Fibroblast of lung (primary cell): ENCODE results near the gene MSI2. TPM values are rescaled to one million over a fixed set of nuclear protein-coding genes. Genes with fewer than 3 reads are reported as not detected.

Experiments
- DNase-seq, 2 donors: peaks; one replicate each; pipeline versions ENCODE4 v3.0.0 to v3.0.0-alpha.2; 2010; ENCODE audit warnings: low read depth in 2 of 2
- H2AFZ ChIP-seq: 2 replicates; pipeline ENCODE4 v1.5.1; 2012; ENCODE audit warnings: low read length, control low read depth, inconsistent platforms
- H3K27ac ChIP-seq: 2 replicates; pipeline ENCODE4 v1.5.1; 2011; ENCODE audit warnings: low read length, control low read depth; ENCODE audit not compliant: insufficient read depth
- H3K27me3 ChIP-seq: 2 replicates; pipeline ENCODE4 v1.5.1; 2011; ENCODE audit warnings: mild to moderate bottlenecking, low read length; ENCODE audit not compliant: control insufficient read depth, insufficient read depth
- H3K36me3 ChIP-seq: 2 replicates; pipeline ENCODE4 v1.5.1; 2011; ENCODE audit warnings: low read length; ENCODE audit not compliant: control insufficient read depth, insufficient read depth
- H3K4me1 ChIP-seq: 2 replicates; pipeline ENCODE4 v1.5.1; 2011; ENCODE audit warnings: low read length; ENCODE audit not compliant: control insufficient read depth, insufficient read depth; ENCODE audit errors: extremely low read depth
- H3K4me2 ChIP-seq: 2 replicates; pipeline ENCODE4 v1.5.1; 2011; ENCODE audit warnings: low read length, control low read depth; ENCODE audit not compliant: insufficient read depth; ENCODE audit errors: extremely low read depth
- H3K4me3 ChIP-seq, 4 experiments: fragments of 200-600 bp in 1 of 4; sonication (generic) in 1 of 4; replicated peaks in 1 of 4; 2 replicates each; pipeline ENCODE4 v1.5.1; 2011 to 2016; ENCODE audit warnings: low read length in 4 of 4, low read depth in 3 of 4, mild to moderate bottlenecking in 3 of 4, control low read depth in 2 of 4, inconsistent platforms in 1 of 4, mixed read lengths in 1 of 4; ENCODE audit not compliant: insufficient read depth in 1 of 4; ENCODE audit errors: control extremely low read depth in 1 of 4
- H3K79me2 ChIP-seq: 2 replicates; pipeline ENCODE4 v1.5.1; 2012; ENCODE audit warnings: mild to moderate bottlenecking, low read length, inconsistent platforms; ENCODE audit not compliant: control insufficient read depth, insufficient read depth
- H3K9ac ChIP-seq: 2 replicates; pipeline ENCODE4 v1.5.1; 2011; ENCODE audit warnings: mild to moderate bottlenecking, low read length, control low read depth; ENCODE audit not compliant: insufficient read depth
- H3K9me3 ChIP-seq: 2 replicates; pipeline ENCODE4 v1.5.1; 2012; ENCODE audit warnings: low read depth, low read length; ENCODE audit not compliant: control insufficient read depth, insufficient read depth
- H4K20me1 ChIP-seq: 2 replicates; pipeline ENCODE4 v1.5.1; 2011; ENCODE audit warnings: low read length; ENCODE audit not compliant: control insufficient read depth, insufficient read depth; ENCODE audit errors: extremely low read depth
- EZH2 ChIP-seq: IDR thresholded peaks from 2 replicates; pipeline ENCODE4 v1.5.1; 2012; ENCODE audit warnings: low read length, control low read depth, mild to moderate bottlenecking; ENCODE audit errors: missing control alignments
- polyA plus RNA-seq, 2 donors: library from polyadenylated mRNA; depleted of rRNA in 1 of 2; stranded (reverse) in 1 of 2; unstranded in 1 of 2; fragments of >200 nt; gene quantifications; 2 replicates each; pipeline ENCODE4 v1.2.1, GENCODE V29; 2011 to 2012; ENCODE audit warnings: missing spikeins in 1 of 2
- total RNA-seq: library from RNA; depleted of rRNA; stranded (reverse); fragments of >200 nt; gene quantifications from 2 replicates; pipeline ENCODE4 v1.2.1, GENCODE V29; 2014
- TF ChIP-seq, protein P1 (sequence below), 2 donors: IDR thresholded peaks in 1 of 2; conservative IDR thresholded peaks in 1 of 2; 1 replicate in 1 of 2; 2 replicates in 1 of 2; pipeline ENCODE4 v1.5.1; 2011 to 2012; ENCODE audit warnings: low read length in 2 of 2, control low read depth in 1 of 2, inconsistent platforms in 1 of 2, low read depth in 1 of 2, mild to moderate bottlenecking in 1 of 2

The MSI2 gene
- total and polyA plus RNA-seq, 2 donors (not counting 1 experiment from before 2014, with no cell fraction given): 6.8 to 14.2 TPM

DNA sequence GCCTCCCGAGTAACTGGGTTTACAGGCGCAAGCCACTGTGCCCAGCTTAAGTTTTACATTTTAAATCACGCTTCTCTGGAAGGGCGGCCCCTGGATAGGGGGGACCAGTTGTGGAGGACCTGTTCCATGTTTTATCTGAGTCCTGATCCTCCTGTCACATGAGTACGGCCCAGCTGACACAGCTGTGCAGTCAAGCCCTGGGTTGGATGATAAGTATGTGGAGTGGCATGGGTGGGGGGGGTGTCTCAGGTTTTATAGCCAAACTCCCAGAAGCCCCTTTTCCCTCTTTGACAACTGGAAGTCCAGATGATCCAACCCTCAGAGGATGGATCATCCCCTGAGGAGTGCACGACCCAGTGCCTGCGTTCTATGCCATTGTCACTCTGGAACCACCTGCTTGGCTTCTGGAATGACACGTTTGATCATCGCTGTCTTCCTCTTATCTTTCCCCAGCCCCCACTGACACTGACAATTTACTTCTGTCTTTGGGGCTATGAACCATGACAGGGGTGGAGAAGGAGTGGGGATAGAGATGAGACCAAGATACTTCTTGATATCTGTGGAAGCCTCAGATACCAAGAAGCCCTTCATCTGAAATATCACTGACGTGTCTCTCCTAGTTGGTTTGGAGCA, 191.2 kb downstream of the MSI2 start:
- no peaks in the 10 kb centered on the region for H3K4me1 ChIP-seq
- H3K36me3 ChIP-seq: no peaks in the 10 kb centered on the region
- no peak overlapping the region for H3K27ac ChIP-seq
- H3K4me2 ChIP-seq: no peak overlapping the region
- no peak for TF ChIP-seq EZH2
- no peak overlapping the region for H3K9ac ChIP-seq
- no peaks in the 10 kb centered on the region for H3K79me2 ChIP-seq
- H3K27me3 ChIP-seq: no peaks in the 10 kb centered on the region
- no peak overlapping the region for H2AFZ ChIP-seq
- no peaks in the 10 kb centered on the region for H4K20me1 ChIP-seq
- H3K9me3 ChIP-seq: no peaks in the 10 kb centered on the region
- no peak overlapping the region for H3K4me3 ChIP-seq
- no peak for DNase-seq

DNA sequence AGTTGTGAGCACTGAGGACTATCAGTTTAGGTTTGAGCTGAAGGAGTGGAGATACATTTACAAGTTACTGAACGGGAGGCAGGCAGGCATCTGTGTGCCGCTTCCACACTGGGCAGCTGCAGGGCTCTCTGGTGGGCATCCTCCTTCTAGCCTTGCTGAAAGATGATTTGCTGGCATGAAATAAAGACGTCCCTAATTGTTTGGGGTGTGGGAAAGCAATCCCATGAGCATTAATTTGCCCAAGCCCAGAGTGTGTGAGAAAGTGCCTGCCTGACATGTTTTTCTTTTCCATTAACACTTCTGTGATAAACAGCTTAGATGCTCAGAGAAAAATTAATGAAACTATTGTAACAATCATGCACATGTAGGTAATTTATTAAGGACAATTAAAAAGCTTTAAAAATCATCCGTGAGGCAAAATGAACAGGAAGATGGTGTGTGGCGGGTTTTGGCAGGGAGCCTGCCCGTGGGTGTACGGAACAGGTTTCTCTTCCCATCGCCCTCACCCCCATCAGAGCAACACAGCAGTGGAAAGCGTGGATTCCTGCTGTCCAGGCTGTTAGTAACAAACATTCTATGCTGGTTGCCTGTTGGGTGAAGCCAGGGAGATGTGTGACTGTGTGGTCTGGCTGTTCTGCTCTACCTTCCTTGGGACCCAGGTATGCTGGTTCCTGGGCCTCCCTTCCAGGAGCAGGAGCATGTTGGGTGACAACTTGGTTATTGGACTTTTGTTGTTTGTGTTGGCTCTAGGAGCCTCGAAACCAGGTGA, 191.9 kb downstream of the MSI2 start:
- Histone ChIP-seq H3K4me3 (no peak overlapping the region), H3K9ac (no peak overlapping the region), H3K27me3 (no peaks in the 10 kb centered on the region), H3K27ac (no peak overlapping the region), H3K36me3 (no peaks in the 10 kb centered on the region), H3K9me3 (no peaks in the 10 kb centered on the region), H3K4me2 (no peak overlapping the region), H3K79me2 (no peaks in the 10 kb centered on the region), H4K20me1 (no peaks in the 10 kb centered on the region), H3K4me1 (no peaks in the 10 kb centered on the region), H2AFZ (no peak overlapping the region)
- TF ChIP-seq, protein P1, sequence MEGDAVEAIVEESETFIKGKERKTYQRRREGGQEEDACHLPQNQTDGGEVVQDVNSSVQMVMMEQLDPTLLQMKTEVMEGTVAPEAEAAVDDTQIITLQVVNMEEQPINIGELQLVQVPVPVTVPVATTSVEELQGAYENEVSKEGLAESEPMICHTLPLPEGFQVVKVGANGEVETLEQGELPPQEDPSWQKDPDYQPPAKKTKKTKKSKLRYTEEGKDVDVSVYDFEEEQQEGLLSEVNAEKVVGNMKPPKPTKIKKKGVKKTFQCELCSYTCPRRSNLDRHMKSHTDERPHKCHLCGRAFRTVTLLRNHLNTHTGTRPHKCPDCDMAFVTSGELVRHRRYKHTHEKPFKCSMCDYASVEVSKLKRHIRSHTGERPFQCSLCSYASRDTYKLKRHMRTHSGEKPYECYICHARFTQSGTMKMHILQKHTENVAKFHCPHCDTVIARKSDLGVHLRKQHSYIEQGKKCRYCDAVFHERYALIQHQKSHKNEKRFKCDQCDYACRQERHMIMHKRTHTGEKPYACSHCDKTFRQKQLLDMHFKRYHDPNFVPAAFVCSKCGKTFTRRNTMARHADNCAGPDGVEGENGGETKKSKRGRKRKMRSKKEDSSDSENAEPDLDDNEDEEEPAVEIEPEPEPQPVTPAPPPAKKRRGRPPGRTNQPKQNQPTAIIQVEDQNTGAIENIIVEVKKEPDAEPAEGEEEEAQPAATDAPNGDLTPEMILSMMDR (conservative IDR thresholded peaks at IDR 0.05 in 1 of 2, IDR thresholded peaks at IDR 0.05 in 1 of 2; ENCODE audit: low read depth in 1 of 2, low read length in 2 of 2): no peak
- TF ChIP-seq EZH2: no peak
- DNase-seq: peak in 1 of 2 donors; percentile 63

DNA sequence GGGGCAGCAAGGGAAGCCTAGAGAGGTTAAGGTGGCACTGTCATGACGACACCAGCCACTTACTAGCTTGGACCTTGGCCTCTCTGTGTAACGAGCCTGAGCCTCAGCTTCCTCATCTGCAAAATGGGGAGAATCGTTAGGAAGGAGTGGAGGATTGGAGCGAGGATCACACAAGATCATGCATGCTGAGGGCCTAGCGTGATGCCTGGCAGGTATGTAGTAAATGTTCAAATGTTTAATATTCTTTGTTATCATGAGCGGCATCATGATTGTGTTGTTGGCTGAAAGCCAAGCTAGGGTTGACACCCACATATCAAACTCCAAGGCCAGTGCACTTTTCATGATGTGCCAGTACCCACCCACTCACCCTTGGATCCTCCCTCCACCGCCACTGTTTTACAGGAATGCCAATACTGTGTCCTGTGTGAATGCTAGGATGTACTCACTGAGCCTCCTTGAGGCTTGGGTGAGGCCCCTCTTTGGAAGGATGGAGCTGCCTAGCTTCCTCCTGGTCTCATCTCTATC, 192.5 kb downstream of the MSI2 start:
- TF ChIP-seq EZH2: no peak
- TF ChIP-seq, protein P1 (conservative IDR thresholded peaks at IDR 0.05 in 1 of 2, IDR thresholded peaks at IDR 0.05 in 1 of 2; ENCODE audit: low read depth in 1 of 2, low read length in 2 of 2): no peak
- Histone ChIP-seq H3K4me2 (no peak overlapping the region), H3K9me3 (no peaks in the 10 kb centered on the region), H3K4me3 (no peak overlapping the region), H3K36me3 (no peaks in the 10 kb centered on the region), H4K20me1 (no peaks in the 10 kb centered on the region), H3K27ac (no peak overlapping the region), H3K4me1 (no peaks in the 10 kb centered on the region), H3K9ac (no peak overlapping the region), H3K79me2 (no peaks in the 10 kb centered on the region), H3K27me3 (no peaks in the 10 kb centered on the region), H2AFZ (no peak overlapping the region)
- DNase-seq: no peak
